ENCODE data around the gene PAX7.
"Not testable (repeated sequence)": the region's sequence is repeated elsewhere in the genome, so short reads cannot be mapped to it uniquely, and the experiment has no call there.

PAX7 gene

GRCh38 chr1:18730321-18730720, 99.7 kb downstream of the PAX7 start:
- DNase-seq (ENCODE audit: low read depth) = no peak

GRCh38 chr1:18731148-18731547, 100.5 kb downstream of the PAX7 start:
- no peak for DNase-seq (ENCODE audit: low read depth)

- no peak for DNase-seq (ENCODE audit: low read depth)
Observed at GRCh38 chr1:18731591-18732235, 101.1 kb downstream of the PAX7 start.

- DNase-seq (ENCODE audit: low read depth) = no peak
Observed at GRCh38 chr1:18732686-18733085, 102.0 kb downstream of the PAX7 start.

- DNase-seq (ENCODE audit: low read depth) = no peak
Observed at GRCh38 chr1:18734001-18734400, 103.4 kb downstream of the PAX7 start.

GRCh38 chr1:18734461-18735223, 104.0 kb downstream of the PAX7 start:
- no peak for DNase-seq (ENCODE audit: low read depth)

GRCh38 chr1:18735224-18735997, 104.8 kb downstream of the PAX7 start:
- no peak for DNase-seq (ENCODE audit: low read depth)

GRCh38 chr1:18736958-18737357, 106.3 kb downstream of the PAX7 start:
- DNase-seq (ENCODE audit: low read depth) = no peak

- DNase-seq (ENCODE audit: low read depth) = no peak
Observed at GRCh38 chr1:18738126-18738525, 107.5 kb downstream of the PAX7 start.

GRCh38 chr1:18738617-18739016, 108.0 kb downstream of the PAX7 start:
- DNase-seq (ENCODE audit: low read depth) = no peak

GRCh38 chr1:18739408-18739807, 108.8 kb downstream of the PAX7 start:
- DNase-seq (ENCODE audit: low read depth) = no peak

GRCh38 chr1:18739897-18740296, 109.3 kb downstream of the PAX7 start:
- DNase-seq (ENCODE audit: low read depth) = no peak

GRCh38 chr1:18740617-18741016, 110.0 kb downstream of the PAX7 start:
- no peak for DNase-seq (ENCODE audit: low read depth)

- DNase-seq (ENCODE audit: low read depth) = no peak
Observed at GRCh38 chr1:18743233-18743632, 112.6 kb downstream of the PAX7 start.

GRCh38 chr1:18744381-18744780, 113.7 kb downstream of the PAX7 start:
- DNase-seq (ENCODE audit: low read depth) = not testable (repeated sequence)

- no peak for DNase-seq (ENCODE audit: low read depth)
Observed at GRCh38 chr1:18746981-18747380, 116.3 kb downstream of the PAX7 start.

- DNase-seq (ENCODE audit: low read depth) = no peak
Observed at GRCh38 chr1:18747671-18748070, 117.0 kb downstream of the PAX7 start.

- no peak for DNase-seq (ENCODE audit: low read depth)
Observed at GRCh38 chr1:18748435-18748834, 117.8 kb downstream of the PAX7 start.

GRCh38 chr1:18749569-18749968, 118.9 kb downstream of the PAX7 start:
- DNase-seq (ENCODE audit: low read depth) = no peak

- DNase-seq (ENCODE audit: low read depth) = no peak
Observed at GRCh38 chr1:18750600-18750999, 120.0 kb downstream of the PAX7 start.

GRCh38 chr1:18751425-18751824, 120.8 kb downstream of the PAX7 start:
- DNase-seq (ENCODE audit: low read depth) = no peak

- no peak for DNase-seq (ENCODE audit: low read depth)
Observed at GRCh38 chr1:18752409-18752808, 121.8 kb downstream of the PAX7 start.

GRCh38 chr1:18760156-18760555, 129.5 kb downstream of the PAX7 start:
- DNase-seq (ENCODE audit: low read depth) = no peak
